ENCODE results near the gene SLC17A9. TPM values are rescaled to one million over a fixed set of nuclear protein-coding genes. Genes with fewer than 3 reads are reported as not detected.

Gene SLC17A9
- total RNA-seq, 1 donor from 2014 or later: 12.4 TPM

- Histone ChIP-seq H3K27ac (ENCODE audit: low read depth, low read length) (no peak overlapping the region), H3K4me3 (ENCODE audit: insufficient read depth, low read depth, low read length) (no peak overlapping the region), H3K9me3 (ENCODE audit: insufficient read depth, low read depth, low read length) (peaks cover 2% of the 10 kb centered on the region), H3K4me2 (ENCODE audit: low read length) (no peak overlapping the region), H3K4me1 (ENCODE audit: insufficient read depth, low read length) (peaks cover 2% of the 10 kb centered on the region), H3K27me3 (ENCODE audit: insufficient read depth, low read length) (peaks cover 81% of the 10 kb centered on the region), H2AFZ (ENCODE audit: low read depth, low read length) (no peak overlapping the region), H4K20me1 (ENCODE audit: insufficient read depth, low read length) (peaks cover 9% of the 10 kb centered on the region), H3K9ac (ENCODE audit: low read length) (no peak overlapping the region), H3K36me3 (ENCODE audit: insufficient read depth, low read length) (no peaks in the 10 kb centered on the region), H3K79me2 (ENCODE audit: insufficient read depth, low read length) (no peaks in the 10 kb centered on the region)
- Mint-ChIP-seq H3K36me3 (ENCODE audit: low read depth, unreplicated experiment) (no peaks in the 10 kb centered on the region), H3K27ac (ENCODE audit: unreplicated experiment) (peak overlapping the region; percentile 75), H3K9me3 (ENCODE audit: unreplicated experiment) (peaks cover 6% of the 10 kb centered on the region), H3K4me3 (ENCODE audit: unreplicated experiment) (no peak overlapping the region), H3K27me3 (ENCODE audit: low read depth, unreplicated experiment) (peaks cover 51% of the 10 kb centered on the region), H3K4me1 (ENCODE audit: low read depth, unreplicated experiment) (peaks cover 2% of the 10 kb centered on the region)
- DNase-seq (ENCODE audit: low read depth) (no peak), FAIRE-seq (no peak)
- TF ChIP-seq, protein P1, sequence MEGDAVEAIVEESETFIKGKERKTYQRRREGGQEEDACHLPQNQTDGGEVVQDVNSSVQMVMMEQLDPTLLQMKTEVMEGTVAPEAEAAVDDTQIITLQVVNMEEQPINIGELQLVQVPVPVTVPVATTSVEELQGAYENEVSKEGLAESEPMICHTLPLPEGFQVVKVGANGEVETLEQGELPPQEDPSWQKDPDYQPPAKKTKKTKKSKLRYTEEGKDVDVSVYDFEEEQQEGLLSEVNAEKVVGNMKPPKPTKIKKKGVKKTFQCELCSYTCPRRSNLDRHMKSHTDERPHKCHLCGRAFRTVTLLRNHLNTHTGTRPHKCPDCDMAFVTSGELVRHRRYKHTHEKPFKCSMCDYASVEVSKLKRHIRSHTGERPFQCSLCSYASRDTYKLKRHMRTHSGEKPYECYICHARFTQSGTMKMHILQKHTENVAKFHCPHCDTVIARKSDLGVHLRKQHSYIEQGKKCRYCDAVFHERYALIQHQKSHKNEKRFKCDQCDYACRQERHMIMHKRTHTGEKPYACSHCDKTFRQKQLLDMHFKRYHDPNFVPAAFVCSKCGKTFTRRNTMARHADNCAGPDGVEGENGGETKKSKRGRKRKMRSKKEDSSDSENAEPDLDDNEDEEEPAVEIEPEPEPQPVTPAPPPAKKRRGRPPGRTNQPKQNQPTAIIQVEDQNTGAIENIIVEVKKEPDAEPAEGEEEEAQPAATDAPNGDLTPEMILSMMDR (IDR thresholded peaks at IDR 0.05; ENCODE audit: insufficient read depth, low read depth, low read length): no peak
- TF ChIP-seq EZH2 (IDR thresholded peaks at IDR 0.05; ENCODE audit: insufficient read depth, low read length): peak; percentile 31
Measured at GRCh38 chr20:63007646-63008488, 55.4 kb downstream of the SLC17A9 start.

- Mint-ChIP-seq H3K9me3 (ENCODE audit: unreplicated experiment) (peaks cover 10% of the 10 kb centered on the region), H3K4me1 (ENCODE audit: low read depth, unreplicated experiment) (peaks cover 2% of the 10 kb centered on the region), H3K27me3 (ENCODE audit: low read depth, unreplicated experiment) (peaks cover 48% of the 10 kb centered on the region), H3K36me3 (ENCODE audit: low read depth, unreplicated experiment) (no peaks in the 10 kb centered on the region), H3K27ac (ENCODE audit: unreplicated experiment) (peak overlapping the region; percentile 75), H3K4me3 (ENCODE audit: unreplicated experiment) (no peak overlapping the region)
- no peak overlapping the region for H2AFZ ChIP-seq (ENCODE audit: low read depth, low read length)
- H3K36me3 ChIP-seq (ENCODE audit: insufficient read depth, low read length): no peaks in the 10 kb centered on the region
- no peak overlapping the region for H3K27ac ChIP-seq (ENCODE audit: low read depth, low read length)
- no peak overlapping the region for H3K9ac ChIP-seq (ENCODE audit: low read length)
- no peak for FAIRE-seq
- H3K79me2 ChIP-seq (ENCODE audit: insufficient read depth, low read length): no peaks in the 10 kb centered on the region
- peak; percentile 40 for TF ChIP-seq EZH2 (IDR thresholded peaks at IDR 0.05; ENCODE audit: insufficient read depth, low read length)
- TF ChIP-seq, protein P1 (IDR thresholded peaks at IDR 0.05; ENCODE audit: insufficient read depth, low read depth, low read length): no peak
- no peak for DNase-seq (ENCODE audit: low read depth)
- peaks cover 2% of the 10 kb centered on the region for H3K4me1 ChIP-seq (ENCODE audit: insufficient read depth, low read length)
- H3K27me3 ChIP-seq (ENCODE audit: insufficient read depth, low read length): peaks cover 81% of the 10 kb centered on the region
- peaks cover 9% of the 10 kb centered on the region for H4K20me1 ChIP-seq (ENCODE audit: insufficient read depth, low read length)
- peak overlapping the region; percentile 60 for H3K4me2 ChIP-seq (ENCODE audit: low read length)
- H3K4me3 ChIP-seq (ENCODE audit: insufficient read depth, low read depth, low read length): no peak overlapping the region
- H3K9me3 ChIP-seq (ENCODE audit: insufficient read depth, low read depth, low read length): peaks cover 6% of the 10 kb centered on the region
Measured at GRCh38 chr20:63008541-63009044, 56.1 kb downstream of the SLC17A9 start.
